Stomach (tissue), 9 donors: Measurements from ENCODE around the gene C11orf21. TPM values are rescaled to one million over a fixed set of nuclear protein-coding genes. Genes with fewer than 3 reads are reported as not detected.

Experiments used
- DNase-seq, 2 donors: peaks; one replicate each; pipeline versions ENCODE4 v3.0.0 to v3.0.0-alpha.2; 2013 to 2019
- H3K27ac ChIP-seq, 5 donors: fragments of 200-600 bp in 4 of 5; sonication (generic) in 4 of 5; one replicate each; pipeline ENCODE4 v1.5.1; 2013 to 2019; ENCODE audit warnings: mild to moderate bottlenecking in 1 of 5, moderate library complexity in 1 of 5
- H3K27me3 ChIP-seq, 3 donors: fragments of 200-600 bp; sonication (generic); one replicate each; pipeline ENCODE4 v1.5.1; 2017 to 2019; ENCODE audit warnings: mixed run types in 1 of 3
- H3K36me3 ChIP-seq, 4 donors: fragments of 200-600 bp; sonication (generic); 1 replicate in 3 of 4; 2 replicates in 1 of 4; pipeline ENCODE4 v1.5.1; 2016 to 2019
- H3K4me1 ChIP-seq, 4 donors: fragments of 200-600 bp; sonication (generic); one replicate each; pipeline ENCODE4 v1.5.1; 2016 to 2019
- H3K4me3 ChIP-seq, 4 donors: fragments of 200-600 bp; sonication (generic) in 3 of 4; one replicate each; pipeline ENCODE4 v1.5.1; 2016 to 2019; ENCODE audit warnings: mild to moderate bottlenecking in 1 of 4
- H3K9me3 ChIP-seq, 4 donors: fragments of 200-600 bp; sonication (generic); one replicate each; pipeline ENCODE4 v1.5.1; 2016 to 2019
- CTCF ChIP-seq, 7 experiments: fragments of 450-650 bp in 4 of 7; fragments of 200-600 bp in 3 of 7; sonication (generic) in 3 of 7; IDR thresholded peaks; one replicate each; pipeline ENCODE4 v1.5.1; 2016 to 2019; ENCODE audit warnings: antibody characterized with exemption in 7 of 7, control low read depth in 2 of 7, mild to moderate bottlenecking in 1 of 7
- EP300 ChIP-seq: sonication (generic); formaldehyde crosslinking; IDR thresholded peaks from one replicate; pipeline ENCODE4 v1.6.1; 2017; ENCODE audit warnings: antibody characterized with exemption
- POLR2A ChIP-seq, 4 donors: fragments of 450-650 bp; IDR thresholded peaks; one replicate each; pipeline ENCODE4 v1.6.1; 2016; ENCODE audit warnings: antibody characterized with exemption in 4 of 4, control low read depth in 2 of 4, mild to moderate bottlenecking in 1 of 4, moderate library complexity in 1 of 4
- POLR2AphosphoS5 ChIP-seq, 3 donors: sonication (generic); formaldehyde crosslinking; IDR thresholded peaks; one replicate each; pipeline ENCODE4 v1.6.1; 2016; ENCODE audit warnings: antibody characterized with exemption in 3 of 3
- WGBS, 5 donors: extraction: QIAGEN DNeasy Blood & Tissue Kit in 3 of 5; methylation state at CpG; one replicate each; pipeline versions ENCODE4 v1.1.5 to v1.1.7; 2013 to 2018; 5-methylcytosine and 5-hydroxymethylcytosine counted together
- intact Hi-C: fragments of 100-400 bp; cut with DNase I; formaldehyde crosslinking; loops from one replicate; pipeline ENCODE4 v1.15.1; 2023; ENCODE audit warnings: low total_unique reads
- polyA plus RNA-seq, 3 donors: library from polyadenylated mRNA; stranded (reverse); fragments of 200-250 nt; gene quantifications; one replicate each; pipeline ENCODE4 v1.2.3, GENCODE V29; 2013
- total RNA-seq, 5 donors: library from RNA; depleted of rRNA; stranded (reverse); fragments of >200 nt; gene quantifications; one replicate each; pipeline versions ENCODE4 v1.1.0 to v1.2.3, GENCODE V29; 2014 to 2016
- donor health status: healthy with polysubstance abuse.
- donor health status: Bipolar disorder and iron deficiency.
- donor health status: healthy.

C11orf21 gene
- total and polyA plus RNA-seq, 8 donors = 0.61 to 1.8 (median 0.82) TPM; not detected in 2

GRCh38 chr11:2330696-2331095, 29.0 kb upstream of the C11orf21 start:
- WGBS, 5 donors = 87 to 89% (median 89%) methylated on average over 6 of the region's 6 CpGs

GRCh38 chr11:2329551-2329950, 27.8 kb upstream of the C11orf21 start:
- H3K27me3 ChIP-seq = no peaks in the 10 kb centered on the region
- WGBS, 5 donors = 87 to 94% (median 89%) methylated on average over 8 to 9 of the region's 9 CpGs
- TF ChIP-seq POLR2A (IDR thresholded peaks at IDR 0.05) = no peak
- no peak for TF ChIP-seq EP300
- no peak for TF ChIP-seq POLR2AphosphoS5 (IDR thresholded peaks at IDR 0.05)
- TF ChIP-seq CTCF (IDR thresholded peaks at IDR 0.05) = no peak
- no peaks in the 10 kb centered on the region for H3K36me3 ChIP-seq
- H3K4me1 ChIP-seq = no peaks in the 10 kb centered on the region
- peaks cover 0 to 9% (median 6%) of the 10 kb centered on the region in 4 donors for H3K9me3 ChIP-seq
- intact Hi-C loops = no loop called here
- no peak for DNase-seq
- no peak overlapping the region for H3K27ac ChIP-seq
- no peak overlapping the region for H3K4me3 ChIP-seq

More at GRCh38 chr11:2330696-2331095, 29.0 kb upstream of the C11orf21 start:
- Histone ChIP-seq H3K4me1 (no peaks in the 10 kb centered on the region), H3K27me3 (no peaks in the 10 kb centered on the region), H3K36me3 (no peaks in the 10 kb centered on the region), H3K9me3 (peaks cover 0 to 9% (median 6%) of the 10 kb centered on the region in 4 donors), H3K4me3 (no peak overlapping the region), H3K27ac (no peak overlapping the region)
- TF ChIP-seq POLR2AphosphoS5 (IDR thresholded peaks at IDR 0.05) (no peak), CTCF (IDR thresholded peaks at IDR 0.05) (no peak), EP300 (no peak), POLR2A (IDR thresholded peaks at IDR 0.05) (no peak)
- intact Hi-C loops = no loop called here
- DNase-seq = no peak

- Histone ChIP-seq H3K9me3 (peaks cover 0 to 9% (median 6%) of the 10 kb centered on the region in 4 donors), H3K36me3 (no peaks in the 10 kb centered on the region), H3K27ac (no peak overlapping the region), H3K4me1 (no peaks in the 10 kb centered on the region), H3K27me3 (no peaks in the 10 kb centered on the region), H3K4me3 (no peak overlapping the region)
- no peak for TF ChIP-seq EP300
- no peak for TF ChIP-seq POLR2A (IDR thresholded peaks at IDR 0.05)
- TF ChIP-seq POLR2AphosphoS5 (IDR thresholded peaks at IDR 0.05) = no peak
- TF ChIP-seq CTCF (IDR thresholded peaks at IDR 0.05) = no peak
- 84 to 95% (median 92%) methylated on average over 15 of the region's 15 CpGs for WGBS, 5 donors
- intact Hi-C loops = no loop called here
- no peak for DNase-seq
These were observed 27.1 kb upstream of the C11orf21 start for GRCh38 chr11:2328656-2329354.

- Histone ChIP-seq H3K4me3 (no peak overlapping the region), H3K27ac (no peak overlapping the region), H3K36me3 (no peaks in the 10 kb centered on the region), H3K27me3 (no peaks in the 10 kb centered on the region), H3K9me3 (peaks cover 0 to 9% (median 6%) of the 10 kb centered on the region in 4 donors), H3K4me1 (no peaks in the 10 kb centered on the region)
- no peak for DNase-seq
- TF ChIP-seq POLR2AphosphoS5 (IDR thresholded peaks at IDR 0.05) (no peak), EP300 (no peak), POLR2A (IDR thresholded peaks at IDR 0.05) (no peak), CTCF (IDR thresholded peaks at IDR 0.05) (no peak)
- intact Hi-C loops = no loop called here
- 77 to 89% (median 83%) methylated on average over 11 of the region's 11 CpGs for WGBS, 5 donors
These were observed 26.3 kb upstream of the C11orf21 start for GRCh38 chr11:2328021-2328420.
